K562 (cell line): ENCODE measurements around the gene TMEM214. TPM values are rescaled to one million over a fixed set of nuclear protein-coding genes. Genes with fewer than 3 reads are reported as not detected.

Experiments
- ATF7 ChIP-seq: fragments of 450-650 bp; IDR thresholded peaks from 2 replicates; pipeline ENCODE4 v1.7.1; 2014; ENCODE audit warnings: mild to moderate bottlenecking, moderate library complexity
- CC2D1A ChIP-seq: fragments of 450-650 bp; IDR thresholded peaks from 2 replicates; pipeline ENCODE4 v1.6.1; 2017; ENCODE audit warnings: mild to moderate bottlenecking
- DACH1 ChIP-seq: fragments of 450-650 bp; IDR thresholded peaks from 2 replicates; pipeline ENCODE4 v1.6.1; 2018; ENCODE audit not compliant: partially characterized antibody
- GTF2F1 ChIP-seq: IDR thresholded peaks from 2 replicates; pipeline ENCODE4 v1.6.1; 2011; ENCODE audit warnings: low read depth, low read length, improper control_type of control experiment
- HDAC2 ChIP-seq: fragments of 450-650 bp; IDR thresholded peaks from 2 replicates; pipeline ENCODE4 v1.6.1; 2016; ENCODE audit warnings: mild to moderate bottlenecking
- HSF4 ChIP-seq: fragments of 250-450 bp; sonication (Bioruptor Pico); IDR thresholded peaks from 2 replicates; pipeline ENCODE4 v2.1.2; 2022; ENCODE audit warnings: mild to moderate bottlenecking, moderate library complexity, borderline replicate concordance
- MECOM ChIP-seq: fragments of 250-450 bp; sonication (Bioruptor Pico); IDR thresholded peaks from 2 replicates; pipeline ENCODE4 v1.8.0; 2022; ENCODE audit warnings: inconsistent platforms
- MED1 ChIP-seq: sonication (generic); formaldehyde crosslinking; IDR thresholded peaks from 2 replicates; pipeline ENCODE4 v1.8.1; 2023; ENCODE audit warnings: missing genetic modification reagents, borderline replicate concordance
- NRF1 ChIP-seq, 2 experiments: fragments of 450-650 bp; IDR thresholded peaks in 1 of 2; conservative IDR thresholded peaks in 1 of 2; 2 replicates each; pipeline ENCODE4 v1.6.1; 2014; ENCODE audit warnings: mild to moderate bottlenecking in 2 of 2
- PHF8 ChIP-seq: fragments of 200-600 bp; sonication (generic); IDR thresholded peaks from 2 replicates; pipeline ENCODE4 v1.6.1; 2012; ENCODE audit warnings: mixed run types, mild to moderate bottlenecking, inconsistent platforms, low read length, moderate library complexity, borderline replicate concordance
- RFX7 ChIP-seq: fragments of 250-450 bp; sonication (Bioruptor Pico); IDR thresholded peaks from 2 replicates; pipeline ENCODE4 v1.5.1; 2021; ENCODE audit warnings: mild to moderate bottlenecking
- SREBF1 ChIP-seq: fragments of 150-350 bp; IDR thresholded peaks from 2 replicates; pipeline ENCODE4 v1.6.1; 2014; ENCODE audit warnings: antibody characterized with exemption, low read depth, low read length, borderline replicate concordance
- TAL1 ChIP-seq: fragments of 450-650 bp; IDR thresholded peaks from 2 replicates; pipeline ENCODE4 v1.6.1; 2016; ENCODE audit warnings: mild to moderate bottlenecking
- TCF7L2 ChIP-seq: fragments of 150-350 bp; IDR thresholded peaks from 2 replicates; pipeline ENCODE4 v1.6.1; 2016; ENCODE audit warnings: low read depth, mild to moderate bottlenecking, low read length, moderate library complexity
- ZNF224 ChIP-seq: sonication (generic); formaldehyde crosslinking; IDR thresholded peaks from 2 replicates; pipeline ENCODE4 v1.8.0; 2022; ENCODE audit warnings: mild to moderate bottlenecking, missing genetic modification reagents
- ZNF316 ChIP-seq: fragments of 450-650 bp; IDR thresholded peaks from 2 replicates; pipeline ENCODE4 v1.6.1; 2016
- ZNF398 ChIP-seq: fragments of 250-450 bp; sonication (Bioruptor Pico); IDR thresholded peaks from 2 replicates; pipeline ENCODE4 v1.8.0; 2021; ENCODE audit warnings: moderate library complexity, mild to moderate bottlenecking, inconsistent platforms
- ZNF512 ChIP-seq: IDR thresholded peaks from 2 replicates; pipeline ENCODE4 v1.6.1; 2016; ENCODE audit warnings: missing genetic modification characterization, missing compliant biosample characterization
- ZNF584 ChIP-seq: fragments of 200-800 bp; sonication (Bioruptor generic); IDR thresholded peaks from 2 replicates; pipeline ENCODE4 v1.6.1; 2016; ENCODE audit warnings: low read depth, mild to moderate bottlenecking, missing genetic modification characterization, missing compliant biosample characterization
- polyA plus RNA-seq, 8 experiments: library from polyadenylated mRNA; depleted of rRNA in 4 of 8; stranded (reverse) in 5 of 8; unstranded in 3 of 8; fragments of >200 nt; fragmentation: Nextera tagmentation in 2 of 8; fragmentation: Illumina TruSeq in 1 of 8; extraction: Ambion mirVana in 2 of 8; extraction: Trizol in 1 of 8; gene quantifications; 2 replicates each; pipeline versions ENCODE4 v1.2.1 to v1.2.3, GENCODE V29; 2011 to 2014; ENCODE audit warnings: inconsistent platforms in 1 of 8, missing spikeins in 1 of 8
- total RNA-seq, 7 experiments: library from RNA; depleted of rRNA in 6 of 7; stranded (reverse); fragments of >200 nt in 6 of 7; fragmentation: Illumina TruSeq in 2 of 7; extraction: Trizol in 2 of 7; gene quantifications; 2 replicates each; pipeline versions ENCODE4 v1.2.1 to v1.2.3, GENCODE V29; 2011 to 2021; ENCODE audit warnings: low replicate concordance in 1 of 7
- TF ChIP-seq, protein P1 (sequence below): sonication (generic); formaldehyde crosslinking; IDR thresholded peaks from 2 replicates; pipeline ENCODE4 v1.4.0; 2020; ENCODE audit warnings: mild to moderate bottlenecking, missing genetic modification reagents

TMEM214 gene
- total and polyA plus RNA-seq, 9 of the 15 experiments (the other 6 are each of a cell fraction or from before 2014, with no cell fraction given): 11.4 to 81.4 (median 44.1) TPM

DNA sequence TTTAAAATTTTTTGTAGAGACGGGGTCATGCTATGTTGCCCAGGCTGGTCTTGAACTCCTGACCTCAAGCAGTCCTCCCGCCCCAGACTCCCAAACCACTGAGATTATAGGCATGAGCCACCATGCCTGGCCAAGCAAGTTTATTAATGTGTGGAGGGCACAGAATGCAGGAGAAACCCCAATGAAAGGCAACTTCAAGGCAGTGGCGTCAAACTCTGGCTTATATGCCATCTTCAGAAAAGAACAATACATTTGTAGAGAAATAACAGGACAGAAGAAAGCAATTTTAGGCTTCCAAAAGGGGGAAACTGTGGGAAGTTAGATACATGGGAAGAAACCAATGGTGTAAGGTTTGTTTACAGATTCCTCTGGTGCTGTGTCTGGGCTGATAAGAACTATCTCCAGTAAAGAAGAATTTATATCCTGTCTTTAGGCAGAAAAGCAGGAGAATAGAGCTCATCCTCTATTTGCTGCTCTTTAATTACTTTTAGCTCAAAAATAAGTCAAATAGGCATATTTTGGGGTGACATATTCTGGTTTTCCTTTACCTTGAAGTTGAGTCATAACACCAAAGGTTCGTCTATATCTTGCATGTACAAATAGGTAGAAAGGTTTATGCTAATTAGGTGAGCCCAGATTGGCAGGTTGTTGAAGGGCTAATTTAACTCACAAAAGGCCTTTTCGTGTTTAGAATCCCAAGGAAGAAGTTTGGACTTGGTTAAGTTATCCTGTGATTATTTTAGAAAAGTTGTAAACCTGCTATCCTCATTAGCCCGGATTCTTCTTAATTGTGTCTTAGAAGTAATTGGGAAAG, 26.0 kb upstream of the TMEM214 start (continued):
- TF ChIP-seq ZNF398 (CRISPR knock-in tag) (no peak), NRF1 (conservative IDR thresholded peaks at IDR 0.05 in 1 of 2, IDR thresholded peaks at IDR 0.05 in 1 of 2) (no peak), HDAC2 (peak; percentile 80; the same call in 1 of the 2 replicates), ZNF584 (CRISPR knock-in tag) (no peak; the same call in 1 of the 2 replicates), MED1 (no peak), HSF4 (CRISPR knock-in tag) (no peak), ATF7 (no peak; the same call in none of the 2 replicates), DACH1 (no peak), TAL1 (peak; percentile 87), RFX7 (CRISPR knock-in tag) (no peak), ZNF224 (no peak), GTF2F1 (no peak), MECOM (peak; percentile 92), TCF7L2 (no peak), ZNF316 (peak; percentile 77), SREBF1 (no peak), CC2D1A (no peak), PHF8 (no peak), ZNF512 (tag) (no peak)
- TF ChIP-seq, protein P1, sequence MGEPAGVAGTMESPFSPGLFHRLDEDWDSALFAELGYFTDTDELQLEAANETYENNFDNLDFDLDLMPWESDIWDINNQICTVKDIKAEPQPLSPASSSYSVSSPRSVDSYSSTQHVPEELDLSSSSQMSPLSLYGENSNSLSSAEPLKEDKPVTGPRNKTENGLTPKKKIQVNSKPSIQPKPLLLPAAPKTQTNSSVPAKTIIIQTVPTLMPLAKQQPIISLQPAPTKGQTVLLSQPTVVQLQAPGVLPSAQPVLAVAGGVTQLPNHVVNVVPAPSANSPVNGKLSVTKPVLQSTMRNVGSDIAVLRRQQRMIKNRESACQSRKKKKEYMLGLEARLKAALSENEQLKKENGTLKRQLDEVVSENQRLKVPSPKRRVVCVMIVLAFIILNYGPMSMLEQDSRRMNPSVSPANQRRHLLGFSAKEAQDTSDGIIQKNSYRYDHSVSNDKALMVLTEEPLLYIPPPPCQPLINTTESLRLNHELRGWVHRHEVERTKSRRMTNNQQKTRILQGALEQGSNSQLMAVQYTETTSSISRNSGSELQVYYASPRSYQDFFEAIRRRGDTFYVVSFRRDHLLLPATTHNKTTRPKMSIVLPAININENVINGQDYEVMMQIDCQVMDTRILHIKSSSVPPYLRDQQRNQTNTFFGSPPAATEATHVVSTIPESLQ (CRISPR knock-in tag): no peak
